ENCODE measurements around the gene SUN5.

SUN5 gene

GRCh38 chr20:32978009-32978335, 26.3 kb downstream of the SUN5 start:
- no peak for TF ChIP-seq EP300 (IDR thresholded peaks at IDR 0.05; ENCODE audit: borderline replicate concordance)
- TF ChIP-seq REST (IDR thresholded peaks at IDR 0.05; ENCODE audit: low read depth), result no peak
- no peak for TF ChIP-seq TAF1 (IDR thresholded peaks at IDR 0.05; ENCODE audit: low read depth)
- no peak for TF ChIP-seq ZBTB7A (IDR thresholded peaks at IDR 0.05; ENCODE audit: low read depth)
- no peak for TF ChIP-seq TCF12 (IDR thresholded peaks at IDR 0.05; ENCODE audit: low read depth)
- TF ChIP-seq YY1 (IDR thresholded peaks at IDR 0.05; ENCODE audit: low read depth), result no peak
- no peak for TF ChIP-seq FOXM1 (IDR thresholded peaks at IDR 0.05; ENCODE audit: borderline replicate concordance, low read depth)
- TF ChIP-seq TEAD4 (IDR thresholded peaks at IDR 0.05), result no peak
- no peak for TF ChIP-seq CREB1 (IDR thresholded peaks at IDR 0.05; ENCODE audit: low read depth)
- no peak for TF ChIP-seq EGR1 (IDR thresholded peaks at IDR 0.05)
- no peak for TF ChIP-seq RAD21 (IDR thresholded peaks at IDR 0.05; ENCODE audit: low read depth)
- no peak for TF ChIP-seq USF1 (IDR thresholded peaks at IDR 0.05)
- TF ChIP-seq CEBPB (IDR thresholded peaks at IDR 0.05), result no peak
- TF ChIP-seq, protein P1, sequence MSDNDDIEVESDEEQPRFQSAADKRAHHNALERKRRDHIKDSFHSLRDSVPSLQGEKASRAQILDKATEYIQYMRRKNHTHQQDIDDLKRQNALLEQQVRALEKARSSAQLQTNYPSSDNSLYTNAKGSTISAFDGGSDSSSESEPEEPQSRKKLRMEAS (IDR thresholded peaks at IDR 0.05), result no peak
- no peak for TF ChIP-seq NFIC (IDR thresholded peaks at IDR 0.05)

GRCh38 chr20:32977281-32978008, 26.8 kb downstream of the SUN5 start:
- TF ChIP-seq YY1 (IDR thresholded peaks at IDR 0.05; ENCODE audit: low read depth) (no peak), USF1 (IDR thresholded peaks at IDR 0.05) (no peak), CREB1 (IDR thresholded peaks at IDR 0.05; ENCODE audit: low read depth) (no peak), CEBPB (IDR thresholded peaks at IDR 0.05) (no peak)

GRCh38 chr20:32976746-32977145, 27.5 kb downstream of the SUN5 start:
- TF ChIP-seq TAF1 (IDR thresholded peaks at IDR 0.05; ENCODE audit: low read depth) (no peak), FOXM1 (IDR thresholded peaks at IDR 0.05; ENCODE audit: borderline replicate concordance, low read depth) (no peak), EGR1 (IDR thresholded peaks at IDR 0.05) (no peak), RAD21 (IDR thresholded peaks at IDR 0.05; ENCODE audit: low read depth) (no peak), REST (IDR thresholded peaks at IDR 0.05; ENCODE audit: low read depth) (no peak), NFIC (IDR thresholded peaks at IDR 0.05) (no peak), EP300 (IDR thresholded peaks at IDR 0.05; ENCODE audit: borderline replicate concordance) (no peak), YY1 (IDR thresholded peaks at IDR 0.05; ENCODE audit: low read depth) (no peak), ZBTB7A (IDR thresholded peaks at IDR 0.05; ENCODE audit: low read depth) (no peak), TCF12 (IDR thresholded peaks at IDR 0.05; ENCODE audit: low read depth) (no peak), CEBPB (IDR thresholded peaks at IDR 0.05) (no peak), TEAD4 (IDR thresholded peaks at IDR 0.05) (no peak), CREB1 (IDR thresholded peaks at IDR 0.05; ENCODE audit: low read depth) (no peak), USF1 (IDR thresholded peaks at IDR 0.05) (no peak)
- TF ChIP-seq, protein P1 (IDR thresholded peaks at IDR 0.05), result no peak

- peak; percentile 40; the same call in 1 of the 2 replicates for TF ChIP-seq USF1 (IDR thresholded peaks at IDR 0.05)
- no peak for TF ChIP-seq TAF1 (IDR thresholded peaks at IDR 0.05; ENCODE audit: low read depth)
These were observed 28.2 kb downstream of the SUN5 start for GRCh38 chr20:32975698-32976674.

Data from Ishikawa (cell line).